Measurements from ENCODE around the gene HBS1L. TPM values are rescaled to one million over a fixed set of nuclear protein-coding genes. Genes with fewer than 3 reads are reported as not detected.

Gene HBS1L
- total RNA-seq, 1 experiment from 2014 or later: 97.0 TPM

DNA sequence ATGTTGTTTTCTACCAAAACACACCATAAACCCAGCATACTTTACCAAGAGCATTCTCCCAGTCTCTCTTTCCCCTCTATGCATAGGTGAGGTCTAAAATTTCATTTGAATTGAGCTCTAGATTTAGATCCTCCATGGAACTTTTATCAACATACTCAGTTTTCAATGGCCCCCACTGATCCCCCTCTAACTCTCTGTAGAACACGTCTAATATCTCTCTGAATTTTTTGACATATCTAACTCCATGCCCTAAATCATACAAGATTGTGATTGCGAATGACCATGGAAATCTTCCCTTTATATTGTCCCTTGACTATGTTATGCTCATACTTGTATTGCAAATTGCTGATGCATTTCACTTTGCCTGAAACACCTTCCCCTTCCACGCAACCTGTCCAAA lies 38.1 kb upstream of the HBS1L start:
- CTCF ChIA-PET: no interaction called here

GRCh38 chr6:135090819-135091218 lies 36.2 kb upstream of the HBS1L start:
- no peaks in the 10 kb centered on the region for H3K9me3 Mint-ChIP-seq (ENCODE audit: unreplicated experiment)
- no TSS peak for BruUV-seq (replicated peaks)
- intact Hi-C loops (cut with micrococcal nuclease): no loop called here

More for the DNA sequence above, 38.1 kb upstream of the HBS1L start:
- TF ChIP-seq, protein P1, sequence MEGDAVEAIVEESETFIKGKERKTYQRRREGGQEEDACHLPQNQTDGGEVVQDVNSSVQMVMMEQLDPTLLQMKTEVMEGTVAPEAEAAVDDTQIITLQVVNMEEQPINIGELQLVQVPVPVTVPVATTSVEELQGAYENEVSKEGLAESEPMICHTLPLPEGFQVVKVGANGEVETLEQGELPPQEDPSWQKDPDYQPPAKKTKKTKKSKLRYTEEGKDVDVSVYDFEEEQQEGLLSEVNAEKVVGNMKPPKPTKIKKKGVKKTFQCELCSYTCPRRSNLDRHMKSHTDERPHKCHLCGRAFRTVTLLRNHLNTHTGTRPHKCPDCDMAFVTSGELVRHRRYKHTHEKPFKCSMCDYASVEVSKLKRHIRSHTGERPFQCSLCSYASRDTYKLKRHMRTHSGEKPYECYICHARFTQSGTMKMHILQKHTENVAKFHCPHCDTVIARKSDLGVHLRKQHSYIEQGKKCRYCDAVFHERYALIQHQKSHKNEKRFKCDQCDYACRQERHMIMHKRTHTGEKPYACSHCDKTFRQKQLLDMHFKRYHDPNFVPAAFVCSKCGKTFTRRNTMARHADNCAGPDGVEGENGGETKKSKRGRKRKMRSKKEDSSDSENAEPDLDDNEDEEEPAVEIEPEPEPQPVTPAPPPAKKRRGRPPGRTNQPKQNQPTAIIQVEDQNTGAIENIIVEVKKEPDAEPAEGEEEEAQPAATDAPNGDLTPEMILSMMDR (IDR thresholded peaks at IDR 0.05; ENCODE audit: unreplicated experiment): no peak
- intact Hi-C loops (cut with micrococcal nuclease): no loop called here
- H3K4me1 Mint-ChIP-seq (ENCODE audit: insufficient read depth, unreplicated experiment): no peaks in the 10 kb centered on the region
- no peak overlapping the region for H3K4me3 Mint-ChIP-seq (ENCODE audit: unreplicated experiment)
- BruUV-seq (replicated peaks): no TSS peak
- no peaks in the 10 kb centered on the region for H3K36me3 Mint-ChIP-seq (ENCODE audit: insufficient read depth, unreplicated experiment)
- no peaks in the 10 kb centered on the region for H3K9me3 Mint-ChIP-seq (ENCODE audit: unreplicated experiment)
- H3K27me3 Mint-ChIP-seq (ENCODE audit: insufficient read depth, unreplicated experiment): peaks cover 15% of the 10 kb centered on the region
- no peak overlapping the region for H3K27ac Mint-ChIP-seq (ENCODE audit: low read depth, unreplicated experiment)
- POLR2A ChIA-PET: no interaction called here
- no peak for DNase-seq (ENCODE audit: unreplicated experiment)

GRCh38 chr6:135089901-135090300 lies 35.3 kb upstream of the HBS1L start:
- H3K36me3 Mint-ChIP-seq (ENCODE audit: insufficient read depth, unreplicated experiment): no peaks in the 10 kb centered on the region
- no peak for DNase-seq (ENCODE audit: unreplicated experiment)
- CTCF ChIA-PET: interaction anchor here (0.7 kb wide), 1 partner anchor 233 kb away, joined by 3 read pairs; no protein-coding TSS in a partner anchor
- TF ChIP-seq, protein P1 (IDR thresholded peaks at IDR 0.05; ENCODE audit: unreplicated experiment): no peak
- POLR2A ChIA-PET: no interaction called here
- no peaks in the 10 kb centered on the region for H3K4me1 Mint-ChIP-seq (ENCODE audit: insufficient read depth, unreplicated experiment)
- peaks cover 15% of the 10 kb centered on the region for H3K27me3 Mint-ChIP-seq (ENCODE audit: insufficient read depth, unreplicated experiment)
- no TSS peak for BruUV-seq (replicated peaks)
- H3K4me3 Mint-ChIP-seq (ENCODE audit: unreplicated experiment): no peak overlapping the region
- intact Hi-C loops (cut with micrococcal nuclease): no loop called here
- no peaks in the 10 kb centered on the region for H3K9me3 Mint-ChIP-seq (ENCODE audit: unreplicated experiment)
- no peak overlapping the region for H3K27ac Mint-ChIP-seq (ENCODE audit: low read depth, unreplicated experiment)

More at GRCh38 chr6:135090819-135091218, 36.2 kb upstream of the HBS1L start:
- TF ChIP-seq, protein P1 (IDR thresholded peaks at IDR 0.05; ENCODE audit: unreplicated experiment): no peak
- ChIA-PET POLR2A (no interaction called here), CTCF (no interaction called here)
- DNase-seq (ENCODE audit: unreplicated experiment): no peak
- Mint-ChIP-seq H3K4me1 (ENCODE audit: insufficient read depth, unreplicated experiment) (no peaks in the 10 kb centered on the region), H3K27me3 (ENCODE audit: insufficient read depth, unreplicated experiment) (peaks cover 15% of the 10 kb centered on the region), H3K27ac (ENCODE audit: low read depth, unreplicated experiment) (no peak overlapping the region), H3K36me3 (ENCODE audit: insufficient read depth, unreplicated experiment) (no peaks in the 10 kb centered on the region), H3K4me3 (ENCODE audit: unreplicated experiment) (no peak overlapping the region)

DNA sequence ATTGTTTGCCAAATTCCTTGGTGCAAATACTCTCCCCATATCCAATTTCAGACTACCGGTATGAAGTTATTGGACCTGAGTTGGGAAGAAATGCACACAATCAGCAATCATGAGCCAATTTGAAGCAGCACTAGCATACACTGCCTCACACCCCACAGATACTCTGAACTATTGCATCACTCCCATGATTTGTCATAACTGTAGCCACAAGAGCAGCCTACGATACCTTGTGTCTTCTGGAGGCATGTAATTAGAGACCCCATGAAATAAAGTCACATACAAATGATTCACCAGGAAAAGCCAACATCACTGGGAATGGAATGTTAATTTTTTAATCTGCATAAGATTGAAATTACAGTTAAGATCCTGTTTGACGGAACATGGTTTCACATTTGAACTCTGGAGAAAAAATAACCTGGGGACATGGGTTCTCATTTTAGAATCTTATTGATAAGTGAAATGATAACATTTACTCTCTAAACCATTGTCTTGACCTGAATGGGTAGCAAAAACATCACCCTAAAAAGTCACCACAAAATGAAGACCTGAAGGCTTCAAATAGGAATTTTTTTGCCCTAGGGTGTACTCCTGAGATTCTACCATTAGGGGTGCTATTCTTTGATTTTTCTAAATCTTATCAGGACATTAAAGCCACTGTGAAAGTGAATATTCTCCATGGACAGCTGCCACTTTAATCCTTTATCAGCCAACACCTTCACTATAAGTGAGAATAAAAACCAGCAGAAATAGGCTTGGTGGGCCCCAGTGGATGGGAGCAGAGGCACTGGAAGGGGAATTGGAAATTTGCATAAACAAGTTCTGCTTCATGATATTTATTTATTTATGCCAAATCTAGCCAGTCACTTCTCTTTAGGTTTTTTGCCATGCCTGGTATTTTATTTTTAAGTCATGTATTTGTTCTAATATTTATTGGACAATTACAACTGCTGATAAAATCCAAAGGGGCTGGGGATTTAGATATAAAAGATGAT lies 34.5 kb upstream of the HBS1L start:
- BruUV-seq (replicated peaks): no TSS peak
- intact Hi-C loops (cut with micrococcal nuclease): no loop called here
- TF ChIP-seq, protein P1 (IDR thresholded peaks at IDR 0.05; ENCODE audit: unreplicated experiment): peak; percentile 43
- Mint-ChIP-seq H3K4me3 (ENCODE audit: unreplicated experiment) (no peak overlapping the region), H3K27ac (ENCODE audit: low read depth, unreplicated experiment) (no peak overlapping the region), H3K27me3 (ENCODE audit: insufficient read depth, unreplicated experiment) (peaks cover 15% of the 10 kb centered on the region), H3K4me1 (ENCODE audit: insufficient read depth, unreplicated experiment) (no peaks in the 10 kb centered on the region), H3K9me3 (ENCODE audit: unreplicated experiment) (no peaks in the 10 kb centered on the region), H3K36me3 (ENCODE audit: insufficient read depth, unreplicated experiment) (no peaks in the 10 kb centered on the region)
- ChIA-PET CTCF (interaction anchor here (0.6 to 0.7 kb wide), 2 partner anchors 168 to 232 kb away, joined by 3 read pairs; no protein-coding TSS in a partner anchor), POLR2A (no interaction called here)
- peak; percentile 77 for DNase-seq (ENCODE audit: unreplicated experiment)
